ENCODE results near the gene SPINT1. TPM values are rescaled to one million over a fixed set of nuclear protein-coding genes. Genes with fewer than 3 reads are reported as not detected.
"Not testable (repeated sequence)": the region's sequence is repeated elsewhere in the genome, so short reads cannot be mapped to it uniquely, and the experiment has no call there.

The SPINT1 gene
- total RNA-seq, 1 experiment from 2014 or later: 0.35 TPM

DNA sequence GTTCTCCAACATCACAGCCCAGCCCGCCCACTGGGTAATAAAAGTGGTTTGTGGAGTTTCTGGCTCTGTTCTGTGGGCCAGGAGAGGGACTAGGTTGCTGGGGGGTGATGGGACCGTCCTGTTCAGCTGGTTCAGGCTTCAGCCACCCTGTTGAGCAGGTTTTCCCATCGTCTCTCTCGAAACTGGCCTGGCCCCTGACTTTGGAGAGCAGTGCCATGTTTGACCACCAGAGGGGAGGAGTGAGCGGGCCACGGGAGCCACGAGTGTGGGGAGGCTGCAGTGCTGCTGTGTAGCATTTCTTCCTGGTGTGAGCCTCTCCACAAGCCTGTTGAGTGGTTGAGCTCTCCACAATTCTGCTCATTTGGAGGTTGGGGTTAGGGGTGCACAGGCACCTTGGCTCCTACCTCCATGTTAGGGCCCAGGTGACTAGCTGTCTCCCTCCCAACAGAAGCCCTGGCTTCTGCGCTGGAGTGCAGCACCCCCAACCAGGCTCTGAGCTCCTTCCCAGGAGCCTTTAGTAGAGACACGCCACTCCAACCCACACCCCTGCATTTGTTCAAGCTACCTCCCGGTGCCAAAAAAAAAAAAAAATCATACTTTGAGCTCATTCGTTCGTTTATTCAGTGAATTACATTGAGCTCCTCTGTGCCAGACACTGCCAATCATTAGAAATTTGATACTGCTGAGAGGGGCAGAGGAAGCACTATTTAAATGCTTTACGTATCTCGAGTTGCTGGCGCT, 13.9 kb downstream of the SPINT1 start:
- peak; percentile 63 for DNase-seq (ENCODE audit: low read depth)

DNA sequence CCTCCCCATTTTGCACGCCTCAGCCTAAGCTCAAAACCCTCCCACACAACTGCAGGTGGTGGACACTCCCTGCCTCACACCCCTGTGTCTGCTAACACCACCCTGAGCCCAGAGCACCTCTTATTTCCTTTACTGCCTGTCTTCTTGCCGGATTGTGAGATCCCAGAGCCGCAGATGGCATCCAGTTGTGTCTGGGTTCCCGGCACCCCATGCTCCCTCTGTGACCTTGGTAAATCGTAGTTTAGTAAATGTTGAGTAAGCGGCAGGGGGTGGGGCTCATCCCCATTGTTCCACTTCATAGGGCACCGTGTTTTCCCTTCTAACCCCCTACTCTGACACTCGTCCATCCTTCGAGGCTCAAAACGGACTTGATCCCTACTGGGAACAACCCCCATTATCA, 14.9 kb downstream of the SPINT1 start:
- DNase-seq (ENCODE audit: low read depth): no peak

GRCh38 chr15:40859206-40859851, 15.5 kb downstream of the SPINT1 start:
- peak; percentile 74 for DNase-seq (ENCODE audit: low read depth)

DNA sequence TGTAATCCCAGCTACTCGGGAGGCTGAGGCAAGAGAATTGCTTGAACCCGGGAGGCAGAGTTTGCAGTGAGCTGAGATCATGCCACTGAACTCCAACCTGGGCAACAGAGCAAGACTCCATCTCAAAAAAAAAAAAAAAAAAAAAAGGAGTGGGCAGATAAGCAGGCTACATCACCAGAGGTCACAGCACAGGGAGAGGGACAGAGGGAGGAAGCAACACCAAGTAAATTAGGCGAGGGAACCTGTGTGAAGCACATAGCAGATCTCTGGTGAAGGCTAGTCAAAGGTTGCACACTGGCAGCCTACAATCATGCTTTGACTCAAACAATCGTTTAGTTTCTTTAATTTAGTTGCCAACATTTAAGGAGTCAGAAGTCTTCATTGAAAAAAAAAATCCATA, 17.3 kb downstream of the SPINT1 start:
- not testable (repeated sequence) for DNase-seq (ENCODE audit: low read depth)

GRCh38 chr15:40863660-40864270, 19.9 kb downstream of the SPINT1 start:
- DNase-seq (ENCODE audit: low read depth): no peak

GRCh38 chr15:40867199-40867598, 23.4 kb downstream of the SPINT1 start:
- no peak for DNase-seq (ENCODE audit: low read depth)

DNA sequence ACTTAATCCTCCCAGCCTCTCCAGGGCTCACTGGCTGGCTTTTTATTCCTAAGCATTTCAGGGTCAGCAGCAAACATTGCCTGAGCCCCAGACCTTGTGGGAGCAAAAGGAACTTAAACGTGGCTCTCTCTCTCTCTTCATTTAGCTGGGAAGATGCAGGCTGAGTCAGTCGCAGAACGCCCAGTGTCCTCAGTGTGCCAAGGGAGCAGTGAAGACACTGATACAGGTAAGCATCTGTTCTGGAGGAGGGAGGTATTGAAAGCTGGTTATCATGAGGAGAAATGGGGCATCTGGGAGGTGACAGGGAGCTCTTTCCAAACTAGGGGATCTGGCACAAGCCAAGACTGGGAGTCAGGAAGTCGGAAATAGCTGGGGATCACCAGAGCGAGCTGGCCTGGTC, 25.8 kb downstream of the SPINT1 start:
- DNase-seq (ENCODE audit: low read depth): no peak

GRCh38 chr15:40870716-40871115, 26.9 kb downstream of the SPINT1 start:
- DNase-seq (ENCODE audit: low read depth): no peak

DNA sequence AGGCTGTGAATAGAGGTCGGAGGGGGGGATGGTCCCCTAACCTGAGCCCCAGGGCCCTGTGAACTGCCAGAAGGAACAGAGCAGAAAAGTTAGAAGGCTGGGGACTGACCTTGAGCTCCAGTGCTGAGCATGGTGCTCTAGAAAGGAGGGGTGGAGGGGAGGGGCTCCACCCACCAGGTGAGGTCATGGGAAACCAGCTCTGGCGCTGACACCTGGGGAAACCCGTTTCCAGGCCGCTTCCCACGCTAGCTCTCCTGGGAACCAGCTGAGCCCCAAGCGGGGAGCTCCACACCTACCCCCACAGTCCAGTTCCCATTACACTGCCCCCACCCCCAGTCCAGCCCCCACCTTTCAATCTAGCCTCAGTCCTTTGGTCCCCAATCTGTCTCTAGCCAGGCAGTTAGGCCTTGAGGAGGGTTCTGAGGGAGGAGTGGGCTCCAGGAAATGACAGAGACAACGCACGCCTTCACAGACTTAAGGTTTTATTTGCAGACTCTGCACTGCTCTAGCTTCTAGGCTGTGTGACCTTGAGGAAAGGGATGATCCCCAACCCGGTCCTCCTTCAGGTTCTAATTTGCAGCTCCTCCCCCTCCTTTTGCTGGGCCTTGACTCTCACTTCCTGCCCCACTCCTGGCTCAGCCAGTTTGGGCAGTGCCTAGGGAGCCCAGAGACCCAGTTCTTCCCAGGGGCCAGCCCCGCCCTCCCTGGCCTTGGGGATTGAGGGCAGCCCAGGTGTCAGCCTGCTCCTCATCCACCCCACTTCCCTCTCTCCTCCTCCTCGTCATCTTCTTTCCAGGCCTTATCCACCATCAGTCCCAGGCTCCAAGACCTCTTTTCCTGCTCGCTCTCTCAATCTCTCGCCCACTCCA, 28.1 kb downstream of the SPINT1 start:
- no peak for DNase-seq (ENCODE audit: low read depth)

GRCh38 chr15:40872791-40873693, 29.2 kb downstream of the SPINT1 start:
- DNase-seq (ENCODE audit: low read depth): no peak

DNA sequence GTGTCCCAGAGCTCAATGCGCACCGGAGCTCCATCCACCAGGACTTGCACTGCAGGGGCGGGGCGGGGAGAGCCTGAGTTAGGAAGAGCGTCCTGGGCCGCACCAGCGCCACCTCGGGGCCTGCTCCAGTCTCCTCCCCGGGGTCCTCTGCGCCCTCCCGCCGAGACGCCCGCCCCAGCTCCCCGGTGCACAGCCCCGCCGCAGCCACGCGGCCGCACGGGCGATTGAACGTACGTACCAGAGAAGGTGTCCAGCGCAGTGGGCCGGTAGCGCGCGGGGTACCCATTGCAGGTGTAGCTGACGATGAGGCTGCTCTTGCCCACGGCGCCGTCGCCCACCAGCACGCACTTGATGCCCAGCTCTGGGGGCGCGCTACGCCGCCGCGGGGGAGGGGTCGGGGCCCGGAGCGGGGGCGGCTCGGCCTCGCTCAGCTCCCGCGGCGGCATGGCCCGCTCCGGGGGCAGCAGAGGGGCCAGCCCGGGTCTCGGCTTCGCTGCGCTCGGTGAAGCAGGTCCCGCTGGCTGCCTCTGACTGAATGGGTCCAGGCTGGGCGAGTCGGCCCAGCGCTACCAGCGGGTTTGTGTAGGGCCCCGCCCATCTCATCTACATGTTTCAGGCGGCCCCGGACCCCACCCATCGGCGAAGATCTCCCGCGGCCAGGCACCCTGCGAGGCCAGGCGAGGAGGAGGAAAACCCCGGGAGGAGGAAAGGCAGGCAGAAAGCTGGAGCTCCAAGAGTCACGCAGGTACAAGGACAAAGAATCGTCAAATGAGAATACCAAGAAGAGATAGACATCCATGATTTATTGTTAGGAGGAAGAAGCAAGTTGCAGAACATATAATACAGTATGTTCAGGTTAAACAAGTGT, 30.1 kb downstream of the SPINT1 start, which contains the start of gene RHOV:
RHOV (minus strand) TSS at position 541 of the 868 bp plus-strand sequence; CDS start at position 446, 95 bp downstream.
- peak; percentile 39 for DNase-seq (ENCODE audit: low read depth)

GRCh38 chr15:40875991-40876730, 32.3 kb downstream of the SPINT1 start:
- peak; percentile 26 for DNase-seq (ENCODE audit: low read depth)

GRCh38 chr15:40877694-40878093, 33.8 kb downstream of the SPINT1 start:
- no peak for DNase-seq (ENCODE audit: low read depth)

GRCh38 chr15:40878785-40879184, 34.9 kb downstream of the SPINT1 start:
- peak; percentile 70 for DNase-seq (ENCODE audit: low read depth)

GRCh38 chr15:40879609-40880008, 35.8 kb downstream of the SPINT1 start:
- DNase-seq (ENCODE audit: low read depth): no peak

- no peak for DNase-seq (ENCODE audit: low read depth)
Observed at GRCh38 chr15:40881351-40881750, 37.5 kb downstream of the SPINT1 start.

DNA sequence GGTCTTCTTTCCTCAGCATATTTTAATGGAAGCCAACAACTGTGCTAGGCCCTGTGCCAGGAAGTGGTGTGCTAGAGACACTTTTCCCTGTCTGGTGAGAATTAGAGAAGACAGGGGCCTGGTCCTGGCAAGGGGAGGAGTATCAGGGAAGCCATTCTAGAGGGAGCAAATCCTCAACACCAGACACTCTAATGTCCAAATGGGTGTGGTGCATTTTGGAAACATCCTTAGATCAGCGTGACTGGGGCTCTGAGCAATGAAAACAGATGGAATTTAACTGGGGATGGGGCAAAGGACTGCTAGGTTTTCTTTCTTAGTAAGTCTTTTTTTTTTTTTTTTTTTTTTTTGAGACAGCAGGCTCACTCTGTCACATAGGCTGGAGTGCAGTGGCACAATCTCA, 42.7 kb downstream of the SPINT1 start:
- DNase-seq (ENCODE audit: low read depth): no peak

DNA sequence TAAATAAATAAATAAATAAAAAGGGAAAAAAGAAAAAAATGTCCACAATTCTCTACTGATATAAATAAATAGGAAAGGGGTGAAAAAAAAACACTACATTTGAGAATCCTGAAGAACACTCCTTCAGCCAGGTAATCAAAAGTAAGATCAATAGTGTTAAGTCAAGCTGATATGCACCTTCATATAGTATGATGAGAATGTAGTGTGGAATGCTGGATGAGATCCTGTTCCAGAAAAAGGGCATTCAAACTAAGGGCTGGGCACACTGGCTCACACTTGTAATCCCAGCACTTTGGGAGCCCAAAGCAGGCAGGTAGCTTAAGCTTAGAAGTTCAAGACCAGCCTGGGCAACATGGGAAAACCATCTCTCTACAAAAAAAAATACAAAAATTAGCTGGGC, 45.3 kb downstream of the SPINT1 start:
- DNase-seq (ENCODE audit: low read depth): no peak

GRCh38 chr15:40891138-40891537, 47.3 kb downstream of the SPINT1 start:
- DNase-seq (ENCODE audit: low read depth): no peak
